H1 (cell line): Measurements from ENCODE around the gene KIF1C. TPM values are rescaled to one million over a fixed set of nuclear protein-coding genes. Genes with fewer than 3 reads are reported as not detected.

Experiments
- ASH2L ChIP-seq: fragments of 200-600, 300-600 bp; sonication (generic); IDR thresholded peaks from one replicate; pipeline ENCODE4 v1.7.1; 2017; ENCODE audit warnings: low read length
- CBX8 ChIP-seq: fragments of 300-800, 300-1000 bp; sonication (generic); IDR thresholded peaks from 2 replicates; pipeline ENCODE4 v1.7.1; 2016; ENCODE audit warnings: low read depth, low read length, borderline replicate concordance
- KDM1A ChIP-seq: fragments of 200-600, 300-600 bp; sonication (generic); IDR thresholded peaks from 2 replicates; pipeline ENCODE4 v1.7.1; 2016; ENCODE audit warnings: mild to moderate bottlenecking, low read length, borderline replicate concordance
- polyA plus RNA-seq, 7 experiments: library from polyadenylated mRNA; depleted of rRNA in 3 of 7; stranded (reverse) in 5 of 7; unstranded in 2 of 7; fragments of >200 nt in 5 of 7; fragments of 200-250 nt in 2 of 7; gene quantifications; 1 replicate in 5 of 7; 2 replicates in 1 of 7; 4 replicates in 1 of 7; pipeline versions ENCODE4 v1.2.1 to v1.2.3, GENCODE V29; 2011 to 2013; ENCODE audit warnings: missing spikeins in 2 of 7, mixed read lengths in 2 of 7
- total RNA-seq: library from RNA; stranded (reverse); fragmentation: NEBNext Ultra II Directional; extraction: Animal tissue kit (Norgen Biotek cat#: 25700); gene quantifications from 2 replicates; pipeline ENCODE4 v1.2.1, GENCODE V29; 2021

The KIF1C gene
- total and polyA plus RNA-seq, 2 of the 8 experiments (the other 6 are each of a cell fraction or from before 2014, with no cell fraction given): 14.3 to 114 TPM

DNA sequence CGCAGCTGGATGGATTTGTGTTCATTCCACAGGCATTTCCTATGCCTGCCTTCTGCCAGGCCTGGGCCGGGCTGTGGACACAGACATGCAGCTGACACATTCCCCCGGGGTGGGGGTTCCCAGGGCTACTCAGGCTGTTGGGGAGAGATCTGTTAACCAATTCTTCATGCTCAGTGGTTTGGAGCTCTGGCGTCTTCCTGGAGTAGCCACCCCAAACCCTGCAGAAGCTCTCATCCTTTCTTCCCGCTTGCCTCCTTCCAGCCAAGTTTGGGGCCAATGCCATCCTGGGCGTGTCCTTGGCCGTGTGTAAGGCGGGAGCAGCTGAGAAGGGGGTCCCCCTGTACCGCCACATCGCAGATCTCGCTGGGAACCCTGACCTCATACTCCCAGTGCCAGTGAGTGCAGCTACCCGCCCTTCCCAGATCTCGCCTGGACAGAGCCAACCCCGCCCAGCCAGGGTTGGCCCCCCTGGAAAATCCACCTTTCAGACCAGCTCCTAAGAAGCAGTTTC, 44.2 kb upstream of the KIF1C start (continued):
- TF ChIP-seq CBX8 (no peak), ASH2L (no peak), KDM1A (no peak)
- TF ChIP-seq, all 59 proteins: peak for 0
